ENCODE results near the gene SNAPC1. TPM values are rescaled to one million over a fixed set of nuclear protein-coding genes. Genes with fewer than 3 reads are reported as not detected.

Gene SNAPC1
- total and polyA plus RNA-seq, 10 of the 15 experiments (the other 5 are each of a cell fraction or from before 2014, with no cell fraction given) = 4.5 to 12.0 (median 7.4) TPM

- Histone ChIP-seq H3K79me2 (ENCODE audit: control insufficient read depth, insufficient read depth, low read length) (peaks cover 27% of the 10 kb centered on the region), H3K4me2 (ENCODE audit: control insufficient read depth, insufficient read depth) (no peak overlapping the region), H3K4me1 (ENCODE audit: control insufficient read depth, insufficient read depth, low read length) (peaks cover 15% of the 10 kb centered on the region), H3K4me3 (no peak overlapping the region), H4K20me1 (ENCODE audit: control insufficient read depth, insufficient read depth) (no peaks in the 10 kb centered on the region), H3K9me3 (replicated peaks; ENCODE audit: control insufficient read depth, insufficient read depth, low read length) (no peaks in the 10 kb centered on the region), H2AFZ (ENCODE audit: control insufficient read depth, low read depth, low read length) (no peak overlapping the region), H3K9ac (ENCODE audit: control insufficient read depth, insufficient read depth, low read length) (no peak overlapping the region), H3K36me3 (ENCODE audit: control insufficient read depth in 2 of 2, insufficient read depth in 2 of 2, low read length in 1 of 2) (no peaks in the 10 kb centered on the region), H3K27me3 (replicated peaks in 1 of 2; ENCODE audit: control insufficient read depth in 2 of 2, insufficient read depth in 2 of 2, low read length in 1 of 2) (no peaks in the 10 kb centered on the region), H3K27ac (ENCODE audit: control insufficient read depth, insufficient read depth) (no peak overlapping the region)
- SMC1A ChIA-PET (ENCODE audit: uncharacterized antibody, unreplicated experiment) = interaction anchor here (1.0 to 6.7 kb wide), 4 partner anchors 9 to 278 kb away, joined by 3 to 122 read pairs (median 21); partner anchors contain the start of gene SNAPC1
- intact Hi-C loops (cut with micrococcal nuclease; ENCODE audit: unreplicated experiment) (loop anchor here (2.0 kb wide), 1 partner anchor 83 kb away; no protein-coding TSS in a partner anchor), in situ Hi-C loops (cut with MboI) (no loop called here)
- RAD21 ChIA-PET (ENCODE audit: unreplicated experiment) = interaction anchor here (1.3 to 10.8 kb wide), 5 partner anchors 9 to 278 kb away, joined by 3 to 102 read pairs (median 4); partner anchors contain the start of gene SNAPC1
- TF ChIP-seq CTCF (IDR thresholded peaks at IDR 0.05 in 2 of 3, conservative IDR thresholded peaks at IDR 0.05 in 1 of 3; ENCODE audit: control insufficient read depth in 2 of 3, extremely low read depth in 1 of 3, insufficient read depth in 1 of 3, low read depth in 3 of 3, low read length in 3 of 3) (peak; percentile 16 to 23 (median 21); a peak in 3 of 6 replicates), PAX5 (IDR thresholded peaks at IDR 0.05; ENCODE audit: borderline replicate concordance, low read depth, low read length) (no peak), ZBTB33 (IDR thresholded peaks at IDR 0.05) (no peak), NR2F1 (conservative IDR thresholded peaks at IDR 0.05) (no peak)
- DNase-seq (ENCODE audit: low read depth, low spot score) (no peak), FAIRE-seq (no peak), ATAC-seq (no peak)
- no TSS peak for BruUV-seq (replicated peaks)
- CTCF ChIA-PET = interaction anchor here (0.9 to 4.9 kb wide), 5 partner anchors 9 to 278 kb away, joined by 3 to 37 read pairs (median 11); partner anchors contain the start of gene SNAPC1
- POLR2A ChIA-PET = interaction anchor here (1.3 to 10.5 kb wide), 2 partner anchors 10 to 47 kb away, joined by 3 to 130 read pairs; partner anchors contain the start of gene SNAPC1
Measured at GRCh38 chr14:61753631-61754030, 8.6 kb upstream of the SNAPC1 start.

Data from GM12878 (cell line).